Gastroesophageal sphincter (tissue), 3 donors: ENCODE data around the gene ZFR.

Experiments
- CTCF ChIP-seq, 4 experiments: fragments of 200-600 bp in 2 of 4; fragments of 450-650 bp in 2 of 4; sonication (generic) in 1 of 4; IDR thresholded peaks; one replicate each; pipeline ENCODE4 v1.5.1; 2017 to 2019; ENCODE audit warnings: antibody characterized with exemption in 4 of 4, mild to moderate bottlenecking in 2 of 4, moderate library complexity in 2 of 4
- EP300 ChIP-seq: sonication (generic); formaldehyde crosslinking; IDR thresholded peaks from one replicate; pipeline ENCODE4 v1.6.1; 2017; ENCODE audit warnings: antibody characterized with exemption, mild to moderate bottlenecking
- POLR2A ChIP-seq, 2 donors: fragments of 450-650 bp; IDR thresholded peaks; one replicate each; pipeline ENCODE4 v1.6.1; 2017; ENCODE audit warnings: antibody characterized with exemption in 2 of 2, mild to moderate bottlenecking in 2 of 2, moderate library complexity in 1 of 2

- TF ChIP-seq POLR2A (IDR thresholded peaks at IDR 0.05), result no peak
- TF ChIP-seq EP300, result no peak
- TF ChIP-seq CTCF (IDR thresholded peaks at IDR 0.05), result no peak
These were observed 37.9 kb downstream of the ZFR start for GRCh38 chr5:32406650-32407049.
